K562 (cell line): ENCODE measurements around the gene NPIPB6. TPM values are rescaled to one million over a fixed set of nuclear protein-coding genes. Genes with fewer than 3 reads are reported as not detected.
"Not testable (repeated sequence)": the region's sequence is repeated elsewhere in the genome, so short reads cannot be mapped to it uniquely, and the experiment has no call there.

ENCODE experiments used
- ATAC-seq: fragments of 200-7000 bp; cut with Tn5 transposase; 3 replicates; pipeline ENCODE4 v1.9.1; 2020; ENCODE audit warnings: moderate library complexity
- BruUV-seq: library from RNA; stranded (reverse); fragments of 400-500 nt; replicated peaks from 2 replicates; lab custom pipeline; 2021; lab: Mats Ljungman, UMichigan
- CTCF ChIA-PET: fragments of 300-600 bp; formaldehyde crosslinking; extraction: SDS; loops from one replicate; lab custom pipeline; 2021; ENCODE audit warnings: low intra/inter-chr PET ratio; lab: Yijun Ruan, JAX
- POLR2A ChIA-PET: fragments of 300-600, 350-650 bp; sonication (Branson Sonifier 250); formaldehyde crosslinking; extraction: SDS; loops from one replicate; lab custom pipeline; 2021; ENCODE audit warnings: antibody characterized with exemption, inconsistent platforms; lab: Yijun Ruan, JAX
- DNase-seq, 4 experiments: peaks; one replicate each; pipeline versions ENCODE4 v3.0.0 to v3.0.0-alpha.2; 2011 to 2018; ENCODE audit warnings: low spot score in 3 of 4, mixed read lengths in 3 of 4; ENCODE audit errors: extremely low read depth in 1 of 4
- FAIRE-seq: peaks from 2 replicates; lab custom pipeline; 2011; peaks lifted over from hg19 to GRCh38; lab: Jason Lieb, UNC
- H2AFZ ChIP-seq: 2 replicates; pipeline ENCODE4 v1.6.0; 2011; ENCODE audit warnings: low read depth, low read length, control low read depth, inconsistent platforms
- H3K27ac ChIP-seq: fragments of 200-600 bp; 3 replicates; pipeline ENCODE4 v1.8.0; 2011; ENCODE audit warnings: low read depth, mild to moderate bottlenecking, control low read depth, inconsistent platforms, low read length, moderate library complexity, mixed read lengths; ENCODE audit errors: extremely low read depth
- H3K27me3 ChIP-seq, 2 experiments: fragments of 300-600 bp in 1 of 2; 2 replicates in 1 of 2; 3 replicates in 1 of 2; pipeline versions ENCODE4 v1.6.0 to v1.8.0; 2011; ENCODE audit warnings: inconsistent platforms in 2 of 2, low read length in 2 of 2, mild to moderate bottlenecking in 1 of 2, mixed read lengths in 1 of 2, moderate library complexity in 1 of 2; ENCODE audit not compliant: control insufficient read depth in 2 of 2, insufficient read depth in 2 of 2
- H3K36me3 ChIP-seq: fragments of 300-600 bp; 3 replicates; pipeline ENCODE4 v1.8.0; 2011; ENCODE audit warnings: mild to moderate bottlenecking, low read length, inconsistent platforms; ENCODE audit not compliant: control insufficient read depth, insufficient read depth
- H3K4me1 ChIP-seq, 2 experiments: fragments of 200-600 bp in 1 of 2; replicated peaks in 1 of 2; 2 replicates in 1 of 2; 3 replicates in 1 of 2; pipeline versions ENCODE4 v1.5.1 to v1.8.0; 2011; ENCODE audit warnings: inconsistent platforms in 2 of 2, low read length in 2 of 2, mild to moderate bottlenecking in 1 of 2, mixed read lengths in 1 of 2, moderate library complexity in 1 of 2; ENCODE audit not compliant: control insufficient read depth in 2 of 2, insufficient read depth in 2 of 2
- H3K4me2 ChIP-seq: 2 replicates; pipeline ENCODE4 v1.6.1; 2011; ENCODE audit warnings: low read length, control low read depth, inconsistent platforms, mixed read lengths; ENCODE audit not compliant: insufficient read depth
- H3K4me3 ChIP-seq: fragments of 200-600 bp; sonication (generic), shearing (Covaris generic); 2 replicates; pipeline ENCODE4 v1.5.1; 2016; ENCODE audit warnings: control low read depth, inconsistent platforms
- H3K79me2 ChIP-seq: fragments of 200-600 bp; 3 replicates; pipeline ENCODE4 v1.8.0; 2011; ENCODE audit warnings: low read length, inconsistent platforms; ENCODE audit not compliant: control insufficient read depth, insufficient read depth
- H3K9ac ChIP-seq, 2 experiments: 2 replicates each; pipeline versions ENCODE4 v1.6.0 to v1.6.1; 2011; ENCODE audit warnings: low read depth in 2 of 2, low read length in 2 of 2, control low read depth in 1 of 2, inconsistent platforms in 1 of 2, mild to moderate bottlenecking in 1 of 2, mixed read lengths in 1 of 2; ENCODE audit not compliant: insufficient read depth in 1 of 2
- H3K9me1 ChIP-seq: one replicate; pipeline ENCODE4 v1.6.0; 2011; ENCODE audit warnings: inconsistent platforms, mild to moderate bottlenecking, low read length, moderate library complexity; ENCODE audit not compliant: control insufficient read depth, insufficient read depth
- H3K9me3 ChIP-seq: replicated peaks from 2 replicates; pipeline ENCODE4 v1.5.1; 2011; ENCODE audit warnings: low read depth, low read length, inconsistent platforms; ENCODE audit not compliant: control insufficient read depth, insufficient read depth
- H4K20me1 ChIP-seq: replicated peaks from 2 replicates; pipeline ENCODE4 v1.6.1; 2011; ENCODE audit warnings: low read length, inconsistent platforms, mixed read lengths; ENCODE audit not compliant: control insufficient read depth, insufficient read depth
- ARID1B ChIP-seq: fragments of 450-650 bp; IDR thresholded peaks from 2 replicates; pipeline ENCODE4 v1.6.1; 2016; ENCODE audit warnings: antibody characterized with exemption, mild to moderate bottlenecking, inconsistent platforms
- CBFA2T2 ChIP-seq: fragments of 450-650 bp; conservative IDR thresholded peaks from 2 replicates; pipeline ENCODE4 v1.6.1; 2017; ENCODE audit warnings: mild to moderate bottlenecking
- CBFA2T3 ChIP-seq: fragments of 450-650 bp; IDR thresholded peaks from 2 replicates; pipeline ENCODE4 v1.6.1; 2017
- CEBPB ChIP-seq: fragments of 450-650 bp; IDR thresholded peaks from 2 replicates; pipeline ENCODE4 v1.6.1; 2016; ENCODE audit warnings: missing genetic modification characterization, missing compliant biosample characterization
- SMAD4 ChIP-seq: fragments of 250-450 bp; sonication (Bioruptor Pico); conservative IDR thresholded peaks from 2 replicates; pipeline ENCODE4 v1.8.0; 2021; ENCODE audit warnings: inconsistent platforms, mild to moderate bottlenecking, moderate library complexity
- TAL1 ChIP-seq: fragments of 450-650 bp; IDR thresholded peaks from 2 replicates; pipeline ENCODE4 v1.6.1; 2016; ENCODE audit warnings: mild to moderate bottlenecking
- TCF3 ChIP-seq: sonication (generic); formaldehyde crosslinking; IDR thresholded peaks from 2 replicates; pipeline ENCODE4 v1.4.0; 2020; ENCODE audit warnings: mild to moderate bottlenecking, missing genetic modification reagents
- TEAD4 ChIP-seq, 2 experiments: sonication (generic) in 1 of 2; formaldehyde crosslinking in 1 of 2; IDR thresholded peaks; 2 replicates each; pipeline versions ENCODE4 v1.6.1 to v1.8.0; 2012 to 2022; ENCODE audit warnings: borderline replicate concordance in 1 of 2, inconsistent platforms in 1 of 2, low read length in 1 of 2, mild to moderate bottlenecking in 1 of 2, missing genetic modification reagents in 1 of 2
- TRIM24 ChIP-seq, 2 experiments: fragments of 450-650 bp; IDR thresholded peaks; 2 replicates each; pipeline ENCODE4 v1.6.1; 2016
- ZEB2 ChIP-seq: fragments of 450-650 bp; IDR thresholded peaks from 2 replicates; pipeline ENCODE4 v1.6.1; 2016
- WGBS: fragments of 100-300 bp; shearing (Covaris generic); methylation state at CpG from one replicate; pipeline ENCODE4 v1.1.6; 2016; ENCODE audit warnings: low coverage, mixed read lengths; ENCODE audit not compliant: insufficient coverage; ENCODE audit errors: missing lambda C conversion rate; 5-methylcytosine and 5-hydroxymethylcytosine counted together
- in situ Hi-C: fragments of 300-500 bp; cut with MboI; formaldehyde crosslinking; loops from 4 replicates; pipeline ENCODE4 v1.15.0; 2018; ENCODE audit warnings: inconsistent platforms, mixed read lengths
- intact Hi-C: fragments of 100-400 bp; cut with micrococcal nuclease; formaldehyde crosslinking; loops from 2 replicates; pipeline ENCODE4 v1.14.2; 2022
- polyA plus RNA-seq, 8 experiments: library from polyadenylated mRNA; depleted of rRNA in 4 of 8; stranded (reverse) in 5 of 8; unstranded in 3 of 8; fragments of >200 nt; fragmentation: Nextera tagmentation in 2 of 8; fragmentation: Illumina TruSeq in 1 of 8; extraction: Ambion mirVana in 2 of 8; extraction: Trizol in 1 of 8; gene quantifications; 2 replicates each; pipeline versions ENCODE4 v1.2.1 to v1.2.3, GENCODE V29; 2011 to 2014; ENCODE audit warnings: inconsistent platforms in 1 of 8, missing spikeins in 1 of 8
- total RNA-seq, 7 experiments: library from RNA; depleted of rRNA in 6 of 7; stranded (reverse); fragments of >200 nt in 6 of 7; fragmentation: Illumina TruSeq in 2 of 7; extraction: Trizol in 2 of 7; gene quantifications; 2 replicates each; pipeline versions ENCODE4 v1.2.1 to v1.2.3, GENCODE V29; 2011 to 2021; ENCODE audit warnings: low replicate concordance in 1 of 7
- TF ChIP-seq, protein P1 (sequence below), 2 experiments: fragments of 450-650 bp in 1 of 2; sonication (generic) in 1 of 2; formaldehyde crosslinking in 1 of 2; IDR thresholded peaks in 1 of 2; conservative IDR thresholded peaks in 1 of 2; 2 replicates each; pipeline versions ENCODE4 v1.6.1 to v1.8.1; 2016 to 2023; ENCODE audit warnings: mild to moderate bottlenecking in 2 of 2, moderate library complexity in 2 of 2, inconsistent platforms in 1 of 2, missing genetic modification reagents in 1 of 2

NPIPB6 gene
- total and polyA plus RNA-seq, 9 of the 15 experiments (the other 6 are each of a cell fraction or from before 2014, with no cell fraction given) = 0.03 to 0.91 (median 0.40) TPM; not detected in 1

DNA sequence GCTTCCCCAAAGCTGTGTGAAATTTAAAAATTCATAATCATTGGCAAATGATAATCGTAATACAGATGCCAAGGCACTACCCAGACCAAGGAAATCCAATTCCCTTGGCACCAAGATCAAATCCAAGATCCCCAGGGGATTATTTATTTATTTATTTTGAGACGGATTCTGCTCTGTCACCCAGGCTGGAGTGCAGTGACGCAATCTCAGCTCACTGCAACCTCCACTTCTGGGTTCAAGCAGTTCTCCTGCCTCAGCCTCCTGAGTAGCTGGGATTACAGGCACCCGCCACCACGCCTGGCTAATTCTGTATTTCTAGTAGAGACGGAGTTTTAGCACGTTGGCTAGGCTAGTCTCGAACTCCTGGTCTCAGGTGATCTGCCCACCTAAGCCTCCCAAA lies 27.6 kb downstream of the NPIPB6 start:
- intact Hi-C loops, H3K9ac ChIP-seq, ATAC-seq, H3K27ac ChIP-seq, H3K4me3 ChIP-seq, H3K4me2 ChIP-seq, CTCF ChIA-PET, H3K36me3 ChIP-seq, H3K9me1 ChIP-seq, POLR2A ChIA-PET, H2AFZ ChIP-seq, FAIRE-seq, H4K20me1 ChIP-seq, H3K79me2 ChIP-seq, H3K9me3 ChIP-seq, H3K27me3 ChIP-seq, H3K4me1 ChIP-seq, BruUV-seq, in situ Hi-C loops, DNase-seq: not testable (repeated sequence)
- 2% methylated on average over 4 of the region's 8 CpGs for WGBS
- TF ChIP-seq, protein P1, sequence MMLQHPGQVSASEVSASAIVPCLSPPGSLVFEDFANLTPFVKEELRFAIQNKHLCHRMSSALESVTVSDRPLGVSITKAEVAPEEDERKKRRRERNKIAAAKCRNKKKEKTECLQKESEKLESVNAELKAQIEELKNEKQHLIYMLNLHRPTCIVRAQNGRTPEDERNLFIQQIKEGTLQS (IDR thresholded peaks at IDR 0.05) = peak; percentile 54
- TF ChIP-seq, protein P1 (CRISPR knock-in tag; conservative IDR thresholded peaks at IDR 0.05) = not testable (repeated sequence)
- peak; percentile 50 for TF ChIP-seq CEBPB (tag)

DNA sequence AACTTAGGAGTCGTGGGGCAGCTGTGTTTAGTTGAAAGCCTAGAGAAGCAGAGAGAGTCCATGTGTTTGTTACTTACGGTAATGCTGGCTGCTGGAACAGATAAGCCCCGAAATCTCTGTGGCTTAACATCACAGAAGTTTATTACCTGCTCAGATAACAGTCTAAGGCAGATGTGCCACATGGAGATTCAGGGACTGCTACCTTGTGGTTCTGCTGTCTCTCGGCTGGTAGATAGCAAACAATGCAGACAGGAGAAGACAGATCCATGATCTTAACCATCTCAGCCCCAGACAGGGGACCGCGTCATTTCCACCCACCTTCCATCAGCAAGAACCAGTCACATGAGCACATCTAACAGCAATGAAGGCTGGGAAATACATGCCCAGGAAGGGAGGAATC lies 30.7 kb downstream of the NPIPB6 start:
- H2AFZ ChIP-seq; H3K27me3 ChIP-seq; H3K79me2 ChIP-seq; H3K36me3 ChIP-seq; H3K9me3 ChIP-seq; POLR2A ChIA-PET; ATAC-seq; intact Hi-C loops; H3K27ac ChIP-seq; FAIRE-seq; BruUV-seq; H3K9me1 ChIP-seq; H3K4me3 ChIP-seq; H3K4me1 ChIP-seq; H3K4me2 ChIP-seq; in situ Hi-C loops; DNase-seq; CTCF ChIA-PET; H4K20me1 ChIP-seq; H3K9ac ChIP-seq; TF ChIP-seq TEAD4 (CRISPR knock-in tag; IDR thresholded peaks at IDR 0.05; ENCODE audit: borderline replicate concordance): not testable (repeated sequence)
- peak; percentile 71 for TF ChIP-seq TAL1
- TF ChIP-seq SMAD4 (CRISPR knock-in tag) = 0 out of 2 replicates have a peak, but pooled peaks have one; percentile 29
- TF ChIP-seq TCF3 (CRISPR knock-in tag) = peak; percentile 32; the same call in 1 of the 2 replicates
- TF ChIP-seq CBFA2T2 = peak; percentile 67
- 0 out of 2 replicates have a peak, but pooled peaks have one; percentile 35 for TF ChIP-seq TEAD4 (IDR thresholded peaks at IDR 0.05; ENCODE audit: low read length)
- TF ChIP-seq TRIM24 (IDR thresholded peaks at IDR 0.05) = 0 out of 4 replicates have a peak, but pooled peaks of 1 of the 2 experiments have one; percentile 32
- peak; percentile 73 for TF ChIP-seq CBFA2T3
- TF ChIP-seq ARID1B = peak; percentile 26; the same call in 1 of the 2 replicates
- 0 out of 2 replicates have a peak, but pooled peaks have one; percentile 22 for TF ChIP-seq ZEB2
- WGBS = 0% methylated on average over 2 of the region's 6 CpGs
